SK-N-SH (cell line): Measurements from ENCODE around the gene ESRP2. TPM values are rescaled to one million over a fixed set of nuclear protein-coding genes. Genes with fewer than 3 reads are reported as not detected.

ENCODE experiments used
- CTCF ChIA-PET: fragments of 300-600, 350-600 bp; formaldehyde crosslinking; extraction: SDS; loops from one replicate; lab custom pipeline; 2021; lab: Yijun Ruan, JAX
- POLR2A ChIA-PET: fragments of 350-600 bp; sonication (Branson Sonifier 250); formaldehyde crosslinking; extraction: SDS; loops from one replicate; lab custom pipeline; 2020; ENCODE audit warnings: antibody characterized with exemption, inconsistent platforms; lab: Yijun Ruan, JAX
- DNase-seq: peaks from one replicate; pipeline ENCODE4 v3.0.0; 2012
- H2AFZ ChIP-seq: fragments of 200-600 bp; sonication (generic); 2 replicates; pipeline ENCODE4 v1.8.1; 2016; ENCODE audit warnings: antibody characterized with exemption, mild to moderate bottlenecking, low read depth
- H3F3A ChIP-seq: fragments of 200-600 bp; sonication (generic); replicated peaks from 2 replicates; pipeline ENCODE3; 2016; ENCODE audit warnings: antibody characterized with exemption, mild to moderate bottlenecking; ENCODE audit not compliant: insufficient read depth
- H3K27ac ChIP-seq, 2 experiments: fragments of 200-500 bp in 1 of 2; fragments of 200-600 bp in 1 of 2; sonication (Bioruptor generic) in 1 of 2; sonication (generic), shearing (Covaris generic) in 1 of 2; 2 replicates each; pipeline versions ENCODE4 v1.5.1 to v1.6.1; 2014 to 2016; ENCODE audit warnings: low read depth in 2 of 2, inconsistent platforms in 1 of 2, low read length in 1 of 2, mild to moderate bottlenecking in 1 of 2, mixed read lengths in 1 of 2
- H3K27me3 ChIP-seq: fragments of 200-600 bp; sonication (generic), shearing (Covaris generic); 2 replicates; pipeline ENCODE4 v1.6.1; 2016; ENCODE audit warnings: mixed run types; ENCODE audit not compliant: insufficient read depth
- H3K36me3 ChIP-seq, 2 experiments: fragments of 200-500 bp in 1 of 2; fragments of 200-600 bp in 1 of 2; sonication (Bioruptor generic) in 1 of 2; sonication (generic) in 1 of 2; replicated peaks in 1 of 2; 2 replicates each; pipeline versions ENCODE3 to v1.5.1; 2014 to 2016; ENCODE audit warnings: low read length in 1 of 2, mild to moderate bottlenecking in 1 of 2; ENCODE audit not compliant: insufficient read depth in 2 of 2, control insufficient read depth in 1 of 2
- H3K4me1 ChIP-seq, 2 experiments: fragments of 200-500 bp in 1 of 2; fragments of 200-600 bp in 1 of 2; sonication (Bioruptor generic) in 1 of 2; sonication (generic), shearing (Covaris generic) in 1 of 2; 2 replicates each; pipeline versions ENCODE4 v1.5.1 to v1.6.1; 2014 to 2016; ENCODE audit warnings: low read depth in 1 of 2, low read length in 1 of 2, mixed run types in 1 of 2; ENCODE audit not compliant: insufficient read depth in 2 of 2, control insufficient read depth in 1 of 2
- H3K4me2 ChIP-seq: fragments of 200-600 bp; sonication (generic), shearing (Covaris generic); 2 replicates; pipeline ENCODE4 v1.6.1; 2017; ENCODE audit warnings: mixed run types
- H3K4me3 ChIP-seq, 2 experiments: fragments of 200-500 bp in 1 of 2; fragments of 200-600 bp in 1 of 2; sonication (Bioruptor generic) in 1 of 2; sonication (generic), shearing (Covaris generic) in 1 of 2; 2 replicates each; pipeline versions ENCODE4 v1.5.1 to v1.8.1; 2014 to 2016; ENCODE audit warnings: low read depth in 2 of 2, inconsistent platforms in 1 of 2, low read length in 1 of 2, mild to moderate bottlenecking in 1 of 2, mixed read lengths in 1 of 2, moderate library complexity in 1 of 2
- H3K79me2 ChIP-seq: fragments of 200-600 bp; sonication (generic); 2 replicates; pipeline ENCODE4 v1.8.1; 2017; ENCODE audit warnings: mild to moderate bottlenecking; ENCODE audit not compliant: insufficient read depth
- H3K9ac ChIP-seq: fragments of 200-600 bp; sonication (generic); 2 replicates; pipeline ENCODE4 v1.6.1; 2017; ENCODE audit warnings: mixed run types
- H3K9me2 ChIP-seq: fragments of 200-600 bp; sonication (generic); 2 replicates; pipeline ENCODE4 v1.6.1; 2017; ENCODE audit warnings: mixed run types
- H3K9me3 ChIP-seq: fragments of 200-600 bp; sonication (generic); 2 replicates; pipeline ENCODE4 v1.6.1; 2017; ENCODE audit warnings: mixed run types, mild to moderate bottlenecking, moderate library complexity
- H4K20me1 ChIP-seq: fragments of 200-600 bp; sonication (generic); 2 replicates; pipeline ENCODE4 v1.6.1; 2017; ENCODE audit warnings: mild to moderate bottlenecking, mixed run types; ENCODE audit not compliant: insufficient read depth
- ELF1 ChIP-seq: IDR thresholded peaks from 2 replicates; pipeline ENCODE4 v1.4.0; 2012
- FOSL2 ChIP-seq: IDR thresholded peaks from 2 replicates; pipeline ENCODE4 v1.4.0; 2012; ENCODE audit warnings: low read depth, mild to moderate bottlenecking, moderate library complexity, borderline replicate concordance
- FOXJ3 ChIP-seq: sonication (generic); formaldehyde crosslinking; IDR thresholded peaks from 2 replicates; pipeline ENCODE4 v1.5.1; 2020; ENCODE audit warnings: mild to moderate bottlenecking, missing genetic modification reagents
- FOXM1 ChIP-seq: IDR thresholded peaks from 2 replicates; pipeline ENCODE4 v1.4.0; 2012; ENCODE audit warnings: low read depth, mild to moderate bottlenecking
- JUND ChIP-seq: IDR thresholded peaks from 2 replicates; pipeline ENCODE4 v1.4.0; 2012
- MEF2A ChIP-seq: IDR thresholded peaks from 2 replicates; pipeline ENCODE4 v1.4.0; 2012; ENCODE audit warnings: low read depth, borderline replicate concordance
- NFIC ChIP-seq: IDR thresholded peaks from 2 replicates; pipeline ENCODE4 v1.4.0; 2012; ENCODE audit warnings: borderline replicate concordance
- POLR2AphosphoS5 ChIP-seq: IDR thresholded peaks from 2 replicates; pipeline ENCODE4 v1.6.1; 2012; ENCODE audit warnings: low read depth, low read length
- RAD21 ChIP-seq: IDR thresholded peaks from 2 replicates; pipeline ENCODE4 v1.6.1; 2012; ENCODE audit warnings: mild to moderate bottlenecking, low read length
- REST ChIP-seq: IDR thresholded peaks from 2 replicates; pipeline ENCODE4 v1.6.1; 2012; ENCODE audit warnings: mild to moderate bottlenecking, low read depth, low read length, moderate library complexity
- RFX5 ChIP-seq: IDR thresholded peaks from 2 replicates; pipeline ENCODE4 v1.6.1; 2012; ENCODE audit warnings: mild to moderate bottlenecking, improper control_type of control experiment, low read length
- RXRA ChIP-seq: IDR thresholded peaks from 2 replicates; pipeline ENCODE4 v1.4.0; 2012; ENCODE audit warnings: low read depth, mild to moderate bottlenecking, borderline replicate concordance
- TEAD4 ChIP-seq: IDR thresholded peaks from 2 replicates; pipeline ENCODE4 v1.4.0; 2012; ENCODE audit warnings: mild to moderate bottlenecking, borderline replicate concordance; ENCODE audit not compliant: insufficient read depth
- WGBS: methylation state at CpG from one replicate; pipeline ENCODE4 v1.1.6; 2017; ENCODE audit warnings: low lambda C conversion rate; 5-methylcytosine and 5-hydroxymethylcytosine counted together
- polyA plus RNA-seq, 3 experiments: library from polyadenylated mRNA; depleted of rRNA; stranded (reverse); fragments of >200 nt; gene quantifications; 2 replicates each; pipeline ENCODE4 v1.2.3, GENCODE V29; 2012
- TF ChIP-seq, protein P1 (sequence below): fragments of 200-600 bp; sonication (generic); IDR thresholded peaks from 2 replicates; pipeline ENCODE4 v1.6.1; 2017; ENCODE audit warnings: antibody characterized with exemption, mild to moderate bottlenecking, moderate library complexity
- TF ChIP-seq, protein P2 (sequence below): IDR thresholded peaks from 2 replicates; pipeline ENCODE4 v1.4.0; 2012; ENCODE audit warnings: low read depth, borderline replicate concordance

The ESRP2 gene
- polyA plus RNA-seq, 1 of the 3 experiments (the other 2 are of a cell fraction): 0.07 TPM

DNA sequence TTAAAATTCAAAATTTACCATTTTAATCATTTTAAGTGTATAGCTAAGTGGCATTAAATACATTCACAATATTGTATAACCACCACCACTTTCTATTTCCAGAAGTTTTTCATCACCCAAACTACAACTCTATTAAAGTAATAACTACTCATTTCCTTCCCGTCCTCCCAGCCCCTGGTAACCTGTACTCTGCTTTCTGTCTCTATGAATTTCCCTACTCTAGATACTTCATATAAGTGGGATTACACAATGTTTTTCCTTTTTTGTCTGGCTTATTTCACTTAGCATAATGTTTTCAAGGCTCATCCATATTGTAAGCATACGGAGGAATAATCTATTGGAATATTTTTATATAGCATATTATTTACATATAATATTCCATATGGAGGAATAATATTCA is 29.7 kb downstream of the ESRP2 start:
- Histone ChIP-seq H3K79me2 (peaks cover 22% of the 10 kb centered on the region; the same call in 1 of the 2 replicates), H3K36me3 (no peaks in the 10 kb centered on the region), H3K4me1 (no peaks in the 10 kb centered on the region; a peak in 1 of 4 replicates), H3K9me3 (no peaks in the 10 kb centered on the region), H3K9me2 (no peaks in the 10 kb centered on the region), H4K20me1 (no peaks in the 10 kb centered on the region), H3K27me3 (no peaks in the 10 kb centered on the region), H3K9ac (no peak overlapping the region), H3K27ac (no peak overlapping the region), H3K4me3 (no peak overlapping the region), H3K4me2 (no peak overlapping the region), H3F3A (no peaks in the 10 kb centered on the region), H2AFZ (no peak overlapping the region)
- no peak for TF ChIP-seq FOXJ3 (CRISPR knock-in tag)
- no peak for TF ChIP-seq NFIC
- TF ChIP-seq FOSL2: no peak
- no peak for TF ChIP-seq RXRA
- no peak for TF ChIP-seq TEAD4
- TF ChIP-seq MEF2A: no peak
- TF ChIP-seq POLR2AphosphoS5: no peak
- TF ChIP-seq REST: no peak
- TF ChIP-seq, protein P1, sequence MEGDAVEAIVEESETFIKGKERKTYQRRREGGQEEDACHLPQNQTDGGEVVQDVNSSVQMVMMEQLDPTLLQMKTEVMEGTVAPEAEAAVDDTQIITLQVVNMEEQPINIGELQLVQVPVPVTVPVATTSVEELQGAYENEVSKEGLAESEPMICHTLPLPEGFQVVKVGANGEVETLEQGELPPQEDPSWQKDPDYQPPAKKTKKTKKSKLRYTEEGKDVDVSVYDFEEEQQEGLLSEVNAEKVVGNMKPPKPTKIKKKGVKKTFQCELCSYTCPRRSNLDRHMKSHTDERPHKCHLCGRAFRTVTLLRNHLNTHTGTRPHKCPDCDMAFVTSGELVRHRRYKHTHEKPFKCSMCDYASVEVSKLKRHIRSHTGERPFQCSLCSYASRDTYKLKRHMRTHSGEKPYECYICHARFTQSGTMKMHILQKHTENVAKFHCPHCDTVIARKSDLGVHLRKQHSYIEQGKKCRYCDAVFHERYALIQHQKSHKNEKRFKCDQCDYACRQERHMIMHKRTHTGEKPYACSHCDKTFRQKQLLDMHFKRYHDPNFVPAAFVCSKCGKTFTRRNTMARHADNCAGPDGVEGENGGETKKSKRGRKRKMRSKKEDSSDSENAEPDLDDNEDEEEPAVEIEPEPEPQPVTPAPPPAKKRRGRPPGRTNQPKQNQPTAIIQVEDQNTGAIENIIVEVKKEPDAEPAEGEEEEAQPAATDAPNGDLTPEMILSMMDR: no peak
- TF ChIP-seq, protein P2, sequence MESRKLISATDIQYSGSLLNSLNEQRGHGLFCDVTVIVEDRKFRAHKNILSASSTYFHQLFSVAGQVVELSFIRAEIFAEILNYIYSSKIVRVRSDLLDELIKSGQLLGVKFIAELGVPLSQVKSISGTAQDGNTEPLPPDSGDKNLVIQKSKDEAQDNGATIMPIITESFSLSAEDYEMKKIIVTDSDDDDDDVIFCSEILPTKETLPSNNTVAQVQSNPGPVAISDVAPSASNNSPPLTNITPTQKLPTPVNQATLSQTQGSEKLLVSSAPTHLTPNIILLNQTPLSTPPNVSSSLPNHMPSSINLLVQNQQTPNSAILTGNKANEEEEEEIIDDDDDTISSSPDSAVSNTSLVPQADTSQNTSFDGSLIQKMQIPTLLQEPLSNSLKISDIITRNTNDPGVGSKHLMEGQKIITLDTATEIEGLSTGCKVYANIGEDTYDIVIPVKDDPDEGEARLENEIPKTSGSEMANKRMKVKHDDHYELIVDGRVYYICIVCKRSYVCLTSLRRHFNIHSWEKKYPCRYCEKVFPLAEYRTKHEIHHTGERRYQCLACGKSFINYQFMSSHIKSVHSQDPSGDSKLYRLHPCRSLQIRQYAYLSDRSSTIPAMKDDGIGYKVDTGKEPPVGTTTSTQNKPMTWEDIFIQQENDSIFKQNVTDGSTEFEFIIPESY: no peak
- no peak for TF ChIP-seq ELF1
- TF ChIP-seq RFX5: no peak
- no peak for TF ChIP-seq RAD21
- TF ChIP-seq FOXM1: no peak
- no peak for TF ChIP-seq JUND
- no peak for DNase-seq
- ChIA-PET CTCF (interaction anchor here (0.6 to 0.7 kb wide), 2 partner anchors 112 to 165 kb away, joined by 3 to 4 read pairs; no protein-coding TSS in a partner anchor), POLR2A (no interaction called here)
- 90% methylated on average over 2 of the region's 2 CpGs for WGBS
